ENCODE results near the gene LTN1. TPM values are rescaled to one million over a fixed set of nuclear protein-coding genes. Genes with fewer than 3 reads are reported as not detected.

LTN1 gene
- total and polyA plus RNA-seq, 2 of the 13 experiments (the other 11 are each of a cell fraction or from before 2014, with no cell fraction given), result 6.7 to 24.6 TPM

DNA sequence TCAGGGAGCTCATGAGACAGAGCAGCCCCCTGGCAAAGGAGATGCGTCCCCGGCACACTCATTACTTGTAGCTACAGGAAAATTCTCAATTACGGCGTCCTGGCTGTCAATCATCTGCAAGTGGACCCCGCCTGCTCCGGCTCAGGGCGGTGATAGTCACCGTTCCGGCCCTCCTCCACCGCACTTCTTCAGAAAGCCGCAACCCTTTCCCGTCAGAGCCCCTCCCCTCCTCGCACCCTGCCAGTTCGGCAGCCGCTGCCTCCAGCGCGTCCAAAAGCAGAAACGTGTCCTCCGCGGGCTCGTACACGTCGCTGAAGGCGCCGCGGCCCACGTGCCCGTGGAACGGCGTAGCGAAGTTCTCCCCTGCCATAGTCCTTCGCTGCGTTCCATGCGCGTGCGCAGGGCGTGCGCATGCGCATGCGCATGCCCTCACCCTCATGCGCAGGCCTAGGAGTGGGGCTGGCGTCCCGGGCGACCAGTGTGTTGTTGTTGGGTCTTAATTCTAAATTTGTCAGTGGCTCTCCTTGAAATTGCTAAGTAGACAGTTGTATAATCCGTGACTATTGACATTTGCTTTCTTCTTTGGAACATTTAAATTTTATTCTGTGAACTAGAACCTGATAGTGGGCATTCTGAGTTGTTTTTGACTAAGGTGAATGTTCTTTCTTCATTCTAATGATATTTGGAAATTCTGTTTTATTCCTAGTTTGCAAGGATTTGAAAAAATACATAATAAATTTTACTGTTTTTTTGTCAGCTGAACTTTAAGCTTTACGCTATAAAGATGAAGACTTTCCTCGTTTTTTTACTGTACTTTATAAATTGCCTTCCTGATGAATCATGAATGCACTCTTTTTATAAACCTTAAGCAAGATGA lies 107.5 kb downstream of the LTN1 start (continued):
- TF ChIP-seq SP140L (CRISPR knock-in tag; IDR thresholded peaks at IDR 0.05; ENCODE audit: borderline replicate concordance) (peak; percentile 38; the same call in 1 of the 2 replicates), PREB (CRISPR knock-in tag; IDR thresholded peaks at IDR 0.05) (0 out of 2 replicates have a peak, but pooled peaks have one; percentile 74), SYNCRIP (IDR thresholded peaks at IDR 0.05; ENCODE audit: insufficient read depth, low read depth, low read length) (no peak), ZC3H4 (CRISPR knock-in tag; IDR thresholded peaks at IDR 0.05; ENCODE audit: borderline replicate concordance) (peak; percentile 62; the same call in 1 of the 2 replicates), ZNF124 (CRISPR knock-in tag; IDR thresholded peaks at IDR 0.05) (peak; percentile 95; the same call in 1 of the 2 replicates), MBNL3 (CRISPR knock-in tag; conservative IDR thresholded peaks at IDR 0.05) (no peak), ZFP36L1 (CRISPR knock-in tag; IDR thresholded peaks at IDR 0.05) (peak; percentile 96), AGO1 (IDR thresholded peaks at IDR 0.05; ENCODE audit: low read depth, low read length, poor library complexity, severe bottlenecking) (peak; percentile 46), SKIL (CRISPR knock-in tag; IDR thresholded peaks at IDR 0.05; ENCODE audit: borderline replicate concordance) (peak; percentile 38; the same call in 1 of the 2 replicates), BRD4 (CRISPR knock-in tag; IDR thresholded peaks at IDR 0.05) (peak; percentile 96), PCBP2 (optimal IDR thresholded peaks at IDR 0.05; ENCODE audit: low read depth, low read length, poor library complexity, severe bottlenecking) (no peak), ZMAT5 (CRISPR knock-in tag; IDR thresholded peaks at IDR 0.05; ENCODE audit: borderline replicate concordance, low read depth) (no peak), CREB1 (IDR thresholded peaks at IDR 0.05) (peak; percentile 40; the same call in 1 of the 2 replicates), CREB1 (CRISPR knock-in tag; IDR thresholded peaks at IDR 0.05) (no peak)
- TF ChIP-seq, protein P1, sequence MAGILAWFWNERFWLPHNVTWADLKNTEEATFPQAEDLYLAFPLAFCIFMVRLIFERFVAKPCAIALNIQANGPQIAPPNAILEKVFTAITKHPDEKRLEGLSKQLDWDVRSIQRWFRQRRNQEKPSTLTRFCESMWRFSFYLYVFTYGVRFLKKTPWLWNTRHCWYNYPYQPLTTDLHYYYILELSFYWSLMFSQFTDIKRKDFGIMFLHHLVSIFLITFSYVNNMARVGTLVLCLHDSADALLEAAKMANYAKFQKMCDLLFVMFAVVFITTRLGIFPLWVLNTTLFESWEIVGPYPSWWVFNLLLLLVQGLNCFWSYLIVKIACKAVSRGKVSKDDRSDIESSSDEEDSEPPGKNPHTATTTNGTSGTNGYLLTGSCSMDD (CRISPR knock-in tag; IDR thresholded peaks at IDR 0.05), result peak; percentile 95
- TF ChIP-seq, protein P2, sequence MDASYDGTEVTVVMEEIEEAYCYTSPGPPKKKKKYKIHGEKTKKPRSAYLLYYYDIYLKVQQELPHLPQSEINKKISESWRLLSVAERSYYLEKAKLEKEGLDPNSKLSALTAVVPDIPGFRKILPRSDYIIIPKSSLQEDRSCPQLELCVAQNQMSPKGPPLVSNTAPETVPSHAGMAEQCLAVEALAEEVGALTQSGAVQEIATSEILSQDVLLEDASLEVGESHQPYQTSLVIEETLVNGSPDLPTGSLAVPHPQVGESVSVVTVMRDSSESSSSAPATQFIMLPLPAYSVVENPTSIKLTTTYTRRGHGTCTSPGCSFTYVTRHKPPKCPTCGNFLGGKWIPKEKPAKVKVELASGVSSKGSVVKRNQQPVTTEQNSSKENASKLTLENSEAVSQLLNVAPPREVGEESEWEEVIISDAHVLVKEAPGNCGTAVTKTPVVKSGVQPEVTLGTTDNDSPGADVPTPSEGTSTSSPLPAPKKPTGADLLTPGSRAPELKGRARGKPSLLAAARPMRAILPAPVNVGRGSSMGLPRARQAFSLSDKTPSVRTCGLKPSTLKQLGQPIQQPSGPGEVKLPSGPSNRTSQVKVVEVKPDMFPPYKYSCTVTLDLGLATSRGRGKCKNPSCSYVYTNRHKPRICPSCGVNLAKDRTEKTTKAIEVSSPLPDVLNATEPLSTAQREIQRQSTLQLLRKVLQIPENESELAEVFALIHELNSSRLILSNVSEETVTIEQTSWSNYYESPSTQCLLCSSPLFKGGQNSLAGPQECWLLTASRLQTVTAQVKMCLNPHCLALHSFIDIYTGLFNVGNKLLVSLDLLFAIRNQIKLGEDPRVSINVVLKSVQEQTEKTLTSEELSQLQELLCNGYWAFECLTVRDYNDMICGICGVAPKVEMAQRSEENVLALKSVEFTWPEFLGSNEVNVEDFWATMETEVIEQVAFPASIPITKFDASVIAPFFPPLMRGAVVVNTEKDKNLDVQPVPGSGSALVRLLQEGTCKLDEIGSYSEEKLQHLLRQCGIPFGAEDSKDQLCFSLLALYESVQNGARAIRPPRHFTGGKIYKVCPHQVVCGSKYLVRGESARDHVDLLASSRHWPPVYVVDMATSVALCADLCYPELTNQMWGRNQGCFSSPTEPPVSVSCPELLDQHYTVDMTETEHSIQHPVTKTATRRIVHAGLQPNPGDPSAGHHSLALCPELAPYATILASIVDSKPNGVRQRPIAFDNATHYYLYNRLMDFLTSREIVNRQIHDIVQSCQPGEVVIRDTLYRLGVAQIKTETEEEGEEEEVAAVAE (CRISPR knock-in tag; IDR thresholded peaks at IDR 0.05; ENCODE audit: borderline replicate concordance), result peak; percentile 93
- TF ChIP-seq, protein P3, sequence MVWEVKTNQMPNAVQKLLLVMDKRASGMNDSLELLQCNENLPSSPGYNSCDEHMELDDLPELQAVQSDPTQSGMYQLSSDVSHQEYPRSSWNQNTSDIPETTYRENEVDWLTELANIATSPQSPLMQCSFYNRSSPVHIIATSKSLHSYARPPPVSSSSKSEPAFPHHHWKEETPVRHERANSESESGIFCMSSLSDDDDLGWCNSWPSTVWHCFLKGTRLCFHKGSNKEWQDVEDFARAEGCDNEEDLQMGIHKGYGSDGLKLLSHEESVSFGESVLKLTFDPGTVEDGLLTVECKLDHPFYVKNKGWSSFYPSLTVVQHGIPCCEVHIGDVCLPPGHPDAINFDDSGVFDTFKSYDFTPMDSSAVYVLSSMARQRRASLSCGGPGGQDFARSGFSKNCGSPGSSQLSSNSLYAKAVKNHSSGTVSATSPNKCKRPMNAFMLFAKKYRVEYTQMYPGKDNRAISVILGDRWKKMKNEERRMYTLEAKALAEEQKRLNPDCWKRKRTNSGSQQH (CRISPR knock-in tag; IDR thresholded peaks at IDR 0.05; ENCODE audit: low read depth), result peak; percentile 85

Measured in HepG2 (cell line).